Adrenal gland (tissue), 12 donors: ENCODE data around the gene CHN2. TPM values are rescaled to one million over a fixed set of nuclear protein-coding genes. Genes with fewer than 3 reads are reported as not detected.

ENCODE experiments used
- DNase-seq, 7 donors: peaks; one replicate each; pipeline ENCODE4 v3.0.0-alpha.2; 2019 to 2020
- H3K27ac ChIP-seq, 5 donors: fragments of 200-600 bp; sonication (generic) in 4 of 5; 1 replicate in 3 of 5; 2 replicates in 2 of 5; pipeline versions ENCODE4 v1.5.1 to v1.8.0; 2016 to 2020; ENCODE audit warnings: mild to moderate bottlenecking in 1 of 5
- H3K27me3 ChIP-seq: fragments of 200-600 bp; 2 replicates; pipeline ENCODE4 v1.8.0; 2021
- H3K36me3 ChIP-seq, 2 donors: fragments of 200-600 bp; replicated peaks in 1 of 2; 1 replicate in 1 of 2; 2 replicates in 1 of 2; pipeline versions ENCODE4 v1.5.1 to v1.8.0; 2018 to 2022
- H3K4me1 ChIP-seq, 2 donors: fragments of 200-600 bp; replicated peaks in 1 of 2; 1 replicate in 1 of 2; 2 replicates in 1 of 2; pipeline versions ENCODE4 v1.5.1 to v1.8.0; 2018 to 2021
- H3K4me3 ChIP-seq, 4 donors: fragments of 200-600 bp; sonication (generic) in 3 of 4; one replicate each; pipeline ENCODE4 v1.5.1; 2016 to 2018
- H3K9me3 ChIP-seq, 3 donors: fragments of 200-600 bp; sonication (generic) in 1 of 3; replicated peaks in 1 of 3; 1 replicate in 2 of 3; 2 replicates in 1 of 3; pipeline versions ENCODE4 v1.5.1 to v1.8.0; 2016 to 2021
- POLR2A ChIP-seq, 2 donors: fragments of 450-650 bp; IDR thresholded peaks; one replicate each; pipeline ENCODE4 v1.6.1; 2017; ENCODE audit warnings: antibody characterized with exemption in 2 of 2, mild to moderate bottlenecking in 2 of 2, moderate library complexity in 1 of 2
- WGBS, 4 donors: extraction: QIAGEN DNeasy Blood & Tissue Kit in 2 of 4; methylation state at CpG; one replicate each; pipeline versions ENCODE4 v1.1.5 to v1.1.7; 2013 to 2017; 5-methylcytosine and 5-hydroxymethylcytosine counted together
- intact Hi-C, 2 donors: fragments of 100-400 bp; cut with DNase I; formaldehyde crosslinking; loops; one replicate each; pipeline versions ENCODE4 v1.14.1 to v1.15.0; 2022 to 2023
- polyA plus RNA-seq, 3 donors: library from polyadenylated mRNA; stranded (reverse); fragments of 200-250 nt in 2 of 3; fragments of 350-450 nt in 1 of 3; fragmentation: Illumina TruSeq in 1 of 3; extraction: RNeasy Lipid Tissue Mini Kit (QIAGEN cat#74804) in 1 of 3; gene quantifications; one replicate each; pipeline ENCODE4 v1.2.3, GENCODE V29; 2013 to 2014
- total RNA-seq, 9 donors: library from RNA; depleted of rRNA in 4 of 9; stranded (reverse); fragments of >200 nt in 4 of 9; fragments of 120-200 nt in 1 of 9; fragmentation: NEBNext Ultra II Directional in 1 of 9; extraction: Animal tissue kit (Norgen Biotek cat#: 25700) in 1 of 9; gene quantifications; one replicate each; pipeline versions ENCODE4 v1.1.0 to v1.2.4, GENCODE V29; 2013 to 2023
- TF ChIP-seq, protein P1 (sequence below), 6 experiments: fragments of 450-650 bp in 4 of 6; fragments of 200-600 bp in 2 of 6; sonication (generic) in 1 of 6; IDR thresholded peaks; 1 replicate in 5 of 6; 2 replicates in 1 of 6; pipeline versions ENCODE4 v1.5.1 to v1.8.0; 2016 to 2021; ENCODE audit warnings: antibody characterized with exemption in 6 of 6, mild to moderate bottlenecking in 2 of 6, moderate library complexity in 1 of 6
- donor health status: healthy with polysubstance abuse.
- donor health status: Bipolar disorder and iron deficiency.
- donor health status: DM: yes; HTN: yes; CAD: no.
- donor health status: DM: no; HTN: no; CAD: no.
- donor health status: DM: no; HTN: no; CAD: no.
- donor health status: DM: yes; HTN: yes; CAD: no.

The CHN2 gene
- total and polyA plus RNA-seq, 12 donors = 2.7 to 35.4 (median 11.5) TPM

DNA sequence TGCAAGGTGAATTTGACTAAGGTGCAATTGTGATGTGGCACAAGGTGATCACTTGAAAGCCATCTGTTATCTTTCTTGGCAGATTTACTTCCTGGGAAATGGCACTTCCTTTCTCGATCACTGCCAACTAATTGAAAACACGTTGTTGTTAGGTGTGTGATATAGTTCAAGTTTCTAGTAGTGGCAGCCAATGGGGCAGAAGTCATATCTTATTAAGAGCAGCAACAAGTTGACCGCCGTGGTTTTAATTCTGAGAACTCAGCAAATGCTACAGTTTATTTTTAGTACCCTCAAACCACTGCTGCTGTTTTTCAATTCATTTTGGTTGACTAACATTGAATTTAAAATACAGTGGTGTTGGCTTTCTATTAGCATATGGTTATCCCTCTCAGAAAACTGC lies 1.6 kb downstream of the CHN2 start:
- intact Hi-C loops = loop anchor here in 1 of 2 donors (10.0 kb wide), 1 partner anchor 129 kb away; no protein-coding TSS in a partner anchor

GRCh38 chr7:29196971-29197595 lies 2.5 kb downstream of the CHN2 start:
- no peaks in the 10 kb centered on the region for H3K36me3 ChIP-seq
- WGBS, 4 donors = 80 to 90% (median 87%) methylated on average over 3 of the region's 3 CpGs
- H3K27me3 ChIP-seq = peaks cover 3% of the 10 kb centered on the region
- no peak overlapping the region for H3K27ac ChIP-seq
- H3K4me1 ChIP-seq = peaks cover 3 to 13% of the 10 kb centered on the region in 2 donors
- no peaks in the 10 kb centered on the region for H3K9me3 ChIP-seq
- H3K4me3 ChIP-seq = no peak overlapping the region
- no peak for DNase-seq
- no peak for TF ChIP-seq POLR2A (IDR thresholded peaks at IDR 0.05)
- TF ChIP-seq, protein P1, sequence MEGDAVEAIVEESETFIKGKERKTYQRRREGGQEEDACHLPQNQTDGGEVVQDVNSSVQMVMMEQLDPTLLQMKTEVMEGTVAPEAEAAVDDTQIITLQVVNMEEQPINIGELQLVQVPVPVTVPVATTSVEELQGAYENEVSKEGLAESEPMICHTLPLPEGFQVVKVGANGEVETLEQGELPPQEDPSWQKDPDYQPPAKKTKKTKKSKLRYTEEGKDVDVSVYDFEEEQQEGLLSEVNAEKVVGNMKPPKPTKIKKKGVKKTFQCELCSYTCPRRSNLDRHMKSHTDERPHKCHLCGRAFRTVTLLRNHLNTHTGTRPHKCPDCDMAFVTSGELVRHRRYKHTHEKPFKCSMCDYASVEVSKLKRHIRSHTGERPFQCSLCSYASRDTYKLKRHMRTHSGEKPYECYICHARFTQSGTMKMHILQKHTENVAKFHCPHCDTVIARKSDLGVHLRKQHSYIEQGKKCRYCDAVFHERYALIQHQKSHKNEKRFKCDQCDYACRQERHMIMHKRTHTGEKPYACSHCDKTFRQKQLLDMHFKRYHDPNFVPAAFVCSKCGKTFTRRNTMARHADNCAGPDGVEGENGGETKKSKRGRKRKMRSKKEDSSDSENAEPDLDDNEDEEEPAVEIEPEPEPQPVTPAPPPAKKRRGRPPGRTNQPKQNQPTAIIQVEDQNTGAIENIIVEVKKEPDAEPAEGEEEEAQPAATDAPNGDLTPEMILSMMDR (IDR thresholded peaks at IDR 0.05) = no peak
- intact Hi-C loops = loop anchor here in 1 of 2 donors (10.0 kb wide), 1 partner anchor 128 kb away; no protein-coding TSS in a partner anchor

More for the DNA sequence above, 1.6 kb downstream of the CHN2 start:
- Histone ChIP-seq H3K9me3 (no peaks in the 10 kb centered on the region), H3K36me3 (no peaks in the 10 kb centered on the region), H3K27me3 (peaks cover 3% of the 10 kb centered on the region), H3K4me3 (peak overlapping the region in 1 of 4 donors; percentile 18), H3K27ac (no peak overlapping the region), H3K4me1 (peaks cover 3 to 13% of the 10 kb centered on the region in 2 donors)
- TF ChIP-seq, protein P1 (IDR thresholded peaks at IDR 0.05) = no peak
- WGBS, 4 donors = 22 to 38% (median 30%) methylated on average over 4 of the region's 4 CpGs
- no peak for DNase-seq

DNA sequence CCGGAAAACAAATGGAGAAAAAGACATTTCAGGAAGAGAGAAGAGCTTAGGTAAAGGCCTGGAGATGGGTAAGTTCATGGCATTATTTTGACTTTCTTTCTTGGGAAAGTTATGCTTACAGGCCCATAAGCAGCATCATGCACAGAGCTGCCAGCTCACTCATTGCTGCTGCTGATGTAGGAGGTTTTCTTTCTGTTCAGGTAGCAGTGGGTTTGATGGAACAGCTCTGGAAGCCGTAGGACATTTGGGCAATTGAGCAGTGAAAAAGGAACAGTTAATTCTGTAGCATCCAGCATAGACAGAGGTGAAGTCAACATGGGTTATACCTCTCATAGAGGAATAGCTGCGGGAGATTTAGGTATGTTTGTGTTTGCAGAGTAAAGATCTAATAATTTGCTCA lies 3.3 kb downstream of the CHN2 start:
- Histone ChIP-seq H3K27ac (no peak overlapping the region), H3K4me3 (no peak overlapping the region), H3K27me3 (peaks cover 3% of the 10 kb centered on the region), H3K36me3 (no peaks in the 10 kb centered on the region), H3K9me3 (no peaks in the 10 kb centered on the region), H3K4me1 (peaks cover 3 to 13% of the 10 kb centered on the region in 2 donors)
- WGBS, 4 donors = 86 to 92% (median 89%) methylated on average over 3 of the region's 3 CpGs
- TF ChIP-seq POLR2A (IDR thresholded peaks at IDR 0.05) = no peak
- TF ChIP-seq, protein P1 (IDR thresholded peaks at IDR 0.05) = no peak
- intact Hi-C loops = loop anchor here in 1 of 2 donors (10.0 kb wide), 1 partner anchor 127 kb away; no protein-coding TSS in a partner anchor
- no peak for DNase-seq

GRCh38 chr7:29199776-29200175 lies 5.2 kb downstream of the CHN2 start:
- peaks cover 0 to 13% of the 10 kb centered on the region in 2 donors for H3K4me1 ChIP-seq
- H3K9me3 ChIP-seq = no peaks in the 10 kb centered on the region
- no peaks in the 10 kb centered on the region for H3K36me3 ChIP-seq
- H3K27me3 ChIP-seq = peaks cover 3% of the 10 kb centered on the region
- DNase-seq = no peak
- 80 to 92% (median 85%) methylated on average over 2 to 3 of the region's 3 CpGs for WGBS, 4 donors
- no peak overlapping the region for H3K27ac ChIP-seq
- TF ChIP-seq, protein P1 (IDR thresholded peaks at IDR 0.05) = no peak
- no peak for TF ChIP-seq POLR2A (IDR thresholded peaks at IDR 0.05)
- no peak overlapping the region for H3K4me3 ChIP-seq
- intact Hi-C loops = loop anchor here in 1 of 2 donors (10.0 kb wide), 1 partner anchor 125 kb away; no protein-coding TSS in a partner anchor
